CD4-positive, alpha-beta T cell treated with Interleukin-15 for 4 hours (primary cell): ENCODE data around the gene SHC3.

Source experiments
- DNase-seq: peaks from one replicate; pipeline ENCODE4 v3.0.0-alpha.2; 2020; ENCODE audit warnings: low spot score

Gene SHC3

DNA sequence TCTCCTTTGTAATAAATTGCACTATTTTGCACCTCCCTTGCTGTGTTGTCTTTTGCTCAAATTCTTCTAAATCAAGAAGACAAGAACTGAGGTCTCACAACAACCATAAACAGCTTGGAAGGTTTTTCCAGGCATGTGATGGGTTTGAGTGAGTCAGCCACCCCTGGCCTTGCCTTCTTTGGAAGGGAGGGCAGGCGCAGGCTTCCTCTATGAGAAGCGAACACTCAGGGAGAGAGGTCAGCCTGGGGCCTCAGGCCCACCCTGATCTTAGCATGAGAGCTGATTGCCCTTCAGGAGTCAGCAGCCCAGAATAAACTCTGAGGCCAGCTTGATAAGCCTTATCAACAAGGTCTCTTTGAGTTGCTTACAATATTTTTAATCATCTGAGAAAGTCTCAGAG, 155.7 kb downstream of the SHC3 start:
- no peak for DNase-seq

DNA sequence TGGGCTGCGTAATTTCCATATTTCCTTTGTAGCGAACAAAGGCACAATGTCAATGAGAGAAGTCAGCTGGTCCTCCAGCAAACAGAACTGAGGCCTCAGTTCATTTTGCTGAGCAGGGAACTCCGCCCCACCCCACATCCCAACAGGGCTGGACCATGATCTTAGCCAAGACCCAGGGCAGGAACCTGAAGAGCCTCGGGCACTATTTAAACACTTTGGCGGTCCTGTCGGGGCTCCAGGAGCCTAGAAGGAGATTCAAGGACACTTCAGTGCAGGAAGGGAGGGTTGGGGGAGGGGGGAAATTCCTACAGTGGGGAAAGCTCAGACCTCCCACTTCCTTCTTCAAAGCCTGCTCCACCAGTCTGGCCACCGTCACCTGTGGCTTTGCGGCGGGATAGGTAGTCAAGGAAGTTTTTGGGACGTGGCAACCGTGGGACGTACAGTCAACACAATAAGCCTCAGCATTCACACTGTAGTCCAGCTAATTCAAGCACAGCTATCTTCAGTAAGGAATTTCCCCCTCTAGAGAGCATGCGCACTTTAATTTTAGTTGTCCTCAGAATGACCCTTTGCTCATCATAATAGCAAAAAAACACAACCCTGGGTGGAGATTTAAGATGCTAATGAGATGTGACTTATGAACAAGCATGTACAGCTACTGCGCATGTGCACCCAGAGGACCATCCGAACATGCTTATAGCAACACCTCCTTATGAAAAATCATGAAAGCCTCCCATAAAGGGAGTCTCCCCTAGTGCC, 156.4 kb downstream of the SHC3 start:
- no peak for DNase-seq

DNA sequence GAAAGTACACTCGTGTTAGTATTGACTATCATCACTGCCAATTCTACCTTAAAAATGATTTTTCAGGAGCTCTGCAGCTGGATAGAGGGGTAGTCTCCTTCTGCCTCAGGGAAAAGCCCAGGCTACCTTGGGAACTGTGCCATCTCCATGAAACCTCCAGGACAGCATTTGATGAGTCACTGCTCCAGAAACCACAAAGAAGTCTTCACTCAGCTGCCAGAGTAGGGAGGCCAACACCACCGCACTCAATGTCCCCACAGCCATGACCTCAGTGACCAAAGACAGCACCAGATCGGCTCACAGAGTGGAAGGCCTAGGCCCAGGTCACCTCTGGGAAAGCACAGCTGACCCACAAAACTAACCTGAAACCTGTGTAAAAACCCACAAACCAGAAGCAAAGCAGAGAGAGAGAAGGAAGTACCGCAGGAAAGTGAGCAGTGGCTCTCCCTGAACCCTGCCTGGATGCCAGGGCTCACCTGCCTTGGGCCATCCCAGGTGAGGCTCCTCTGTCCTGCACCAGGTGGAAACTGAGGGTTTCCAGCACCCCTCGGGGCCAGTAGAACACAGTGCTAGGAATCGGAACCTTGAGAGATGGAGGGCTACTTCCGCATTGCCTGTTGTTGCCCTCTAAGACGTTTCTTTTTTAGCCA, 157.3 kb downstream of the SHC3 start:
- no peak for DNase-seq

DNA sequence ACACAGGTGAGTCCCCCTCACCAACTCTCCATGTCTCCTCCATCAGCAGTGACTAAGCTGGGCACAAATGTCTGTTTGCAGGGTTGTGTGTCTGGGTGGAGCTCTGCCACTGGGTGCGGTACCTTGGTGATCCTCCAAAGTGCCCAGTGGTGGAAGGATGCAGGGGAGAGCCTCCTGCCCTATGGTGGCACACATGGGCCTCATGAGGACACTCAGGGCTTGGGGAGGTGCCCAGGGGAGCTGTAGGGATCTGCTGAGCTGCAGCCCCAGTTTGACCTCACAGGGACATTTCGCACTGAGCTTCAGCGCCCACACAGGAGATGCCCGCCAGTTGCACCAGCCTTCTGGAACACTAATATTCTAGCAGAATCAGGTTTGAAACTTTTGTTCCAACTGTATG, 157.9 kb downstream of the SHC3 start:
- DNase-seq, result no peak

DNA sequence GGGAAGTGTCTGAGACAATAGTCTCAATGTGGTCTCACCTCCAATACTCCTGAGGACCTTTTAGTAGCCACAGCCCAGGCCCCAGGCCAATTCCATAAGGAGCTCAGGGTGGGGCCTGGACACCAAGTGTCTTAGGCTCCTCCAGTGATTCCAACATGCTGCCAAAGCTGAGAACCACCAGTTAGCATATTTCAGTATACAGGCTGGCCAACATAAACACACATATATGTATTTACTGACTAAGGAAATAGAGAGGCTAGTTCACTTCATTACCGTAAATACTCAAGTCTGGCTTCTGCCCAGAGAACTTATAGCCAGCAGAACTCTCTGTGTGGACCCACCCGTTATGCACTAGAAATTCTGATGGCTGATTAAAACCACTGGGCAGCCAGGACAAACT, 163.3 kb downstream of the SHC3 start:
- no peak for DNase-seq

DNA sequence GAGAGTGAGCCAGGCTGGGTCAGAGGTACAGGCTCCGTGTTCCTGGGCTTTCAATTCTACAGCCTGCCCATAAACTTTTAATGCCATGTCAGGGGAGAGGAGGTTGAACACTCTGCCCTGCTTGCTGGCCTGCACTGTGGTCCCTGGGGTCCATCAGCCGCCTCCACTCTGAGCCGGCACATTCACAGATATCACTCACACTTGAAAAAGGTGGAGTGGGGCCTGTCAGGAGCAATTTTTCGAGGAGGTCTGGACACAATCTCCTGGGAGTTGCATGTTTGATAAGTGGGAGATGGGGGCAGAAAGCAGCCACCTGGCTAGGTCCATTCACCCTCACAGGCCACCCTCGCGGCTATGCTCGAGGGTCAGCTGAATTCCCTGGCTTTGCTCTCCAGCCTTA, 164.5 kb downstream of the SHC3 start:
- no peak for DNase-seq

DNA sequence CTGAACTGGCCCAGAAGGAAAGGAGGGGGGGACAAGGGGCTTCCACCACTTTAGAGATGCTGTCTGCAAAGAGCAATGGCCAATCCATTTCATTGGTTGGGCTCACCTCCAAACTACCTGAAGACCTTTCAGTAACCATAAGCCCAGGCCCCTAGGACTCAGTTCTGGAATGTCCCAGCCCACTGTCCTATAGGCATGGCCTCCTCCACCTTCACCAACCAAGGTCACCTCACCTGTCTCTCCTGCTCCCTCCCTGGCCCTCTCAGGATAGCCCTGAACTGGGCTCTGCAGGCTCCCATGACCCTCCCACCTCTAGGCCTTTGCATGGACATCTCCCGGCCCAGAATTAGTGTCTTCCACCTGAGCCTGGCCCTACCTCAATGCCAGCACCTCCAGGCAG, 165.0 kb downstream of the SHC3 start:
- DNase-seq, result no peak

DNA sequence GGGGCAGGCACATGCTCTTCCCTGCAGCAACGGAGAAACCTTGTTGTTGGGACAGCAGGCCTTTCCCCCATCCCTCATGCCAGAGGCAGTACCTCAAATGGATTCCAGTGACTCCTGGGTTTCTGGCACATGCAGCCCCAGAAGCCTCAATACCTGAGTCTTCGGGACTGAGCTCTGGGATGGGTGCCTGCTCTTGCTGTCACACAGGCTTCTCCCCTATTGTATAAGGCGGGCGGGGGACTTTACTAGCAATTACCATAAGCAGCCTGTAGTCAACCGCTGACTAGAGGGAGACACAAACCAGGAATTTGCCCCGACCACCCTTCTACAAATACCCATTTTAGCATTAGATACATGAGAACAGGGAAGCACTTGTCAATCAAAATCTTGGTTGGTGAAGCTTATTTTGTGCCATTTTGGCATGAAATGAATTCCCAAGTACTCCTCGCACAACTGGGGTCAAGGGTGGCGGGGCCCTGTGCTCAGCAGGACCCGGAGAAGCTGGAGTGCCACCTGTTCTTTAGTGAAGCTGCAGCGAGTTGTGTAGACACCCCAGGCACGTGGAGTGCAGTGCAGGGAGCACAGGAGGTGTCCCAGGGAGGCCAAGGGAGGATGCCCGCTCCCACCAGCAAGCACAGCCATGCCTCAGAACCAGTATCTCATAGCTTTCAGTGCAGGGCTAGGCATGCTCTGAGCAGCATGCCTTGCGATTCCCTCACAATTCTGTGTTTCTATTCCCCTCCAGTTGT, 166.2 kb downstream of the SHC3 start:
- DNase-seq, result no peak

DNA sequence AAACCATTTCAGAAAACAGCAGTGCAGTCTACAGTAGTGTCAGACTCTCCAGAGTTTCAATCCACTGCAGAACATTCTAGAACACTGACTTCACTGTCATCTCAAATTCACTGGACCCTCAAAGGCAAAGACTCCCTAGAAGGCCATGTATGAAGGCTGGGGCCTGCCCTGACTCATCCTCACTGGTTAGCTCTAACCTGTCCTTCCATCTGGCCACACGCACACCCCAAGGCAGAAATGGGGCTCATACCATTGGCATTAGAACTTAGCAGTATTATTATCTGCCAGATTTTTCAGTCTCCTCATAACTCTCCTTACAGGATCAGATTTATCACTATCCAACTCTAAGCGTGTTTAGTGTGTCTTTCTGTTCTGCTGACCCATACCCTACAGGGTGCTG, 166.9 kb downstream of the SHC3 start:
- no peak for DNase-seq

DNA sequence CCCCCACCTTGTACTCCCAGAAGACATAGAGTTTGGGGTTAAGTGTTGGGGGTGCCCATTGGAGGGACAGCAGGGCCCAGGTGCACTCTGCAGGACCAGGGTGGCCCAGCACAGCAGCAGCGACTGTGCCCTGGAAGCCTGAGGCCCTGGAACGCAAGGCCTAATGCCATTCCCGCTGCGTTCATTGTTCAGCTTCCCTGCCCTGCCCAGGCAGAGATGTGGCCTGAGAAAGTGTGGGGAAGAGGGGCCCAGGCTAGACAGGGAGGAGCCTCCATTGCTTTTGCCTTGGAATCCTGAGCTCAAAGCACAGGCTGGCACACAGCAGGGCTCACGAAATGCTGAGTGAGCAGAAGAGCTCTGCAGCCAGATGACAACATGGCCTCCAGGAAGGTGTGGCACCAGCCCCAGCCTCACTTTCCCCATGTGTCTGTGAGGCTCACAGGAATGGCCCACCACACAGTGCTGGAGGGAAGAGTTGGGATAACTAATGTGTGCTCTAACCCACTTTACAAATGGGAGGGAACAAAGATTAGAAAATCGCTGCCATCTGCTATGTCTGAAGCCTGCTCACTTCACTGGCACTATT, 168.0 kb downstream of the SHC3 start:
- DNase-seq, result no peak

DNA sequence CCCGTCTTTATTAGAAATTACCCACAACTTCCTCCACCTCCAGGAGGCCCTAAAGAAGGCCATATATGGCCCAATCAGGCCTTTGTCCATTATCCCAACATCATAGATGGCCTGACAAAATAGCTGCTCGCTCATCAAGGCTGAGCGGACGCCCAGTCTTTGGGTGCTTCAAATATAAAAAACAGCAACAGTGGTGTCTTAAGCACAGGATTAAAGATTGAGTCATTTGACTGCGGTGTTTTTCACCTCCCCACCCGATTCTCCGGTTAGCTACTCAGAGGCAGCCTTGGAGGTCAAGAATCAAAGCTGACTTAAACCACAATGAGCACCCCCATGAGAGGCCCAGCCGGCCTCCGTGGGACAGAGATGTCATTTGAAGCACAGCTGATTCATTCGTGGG, 168.6 kb downstream of the SHC3 start:
- no peak for DNase-seq

DNA sequence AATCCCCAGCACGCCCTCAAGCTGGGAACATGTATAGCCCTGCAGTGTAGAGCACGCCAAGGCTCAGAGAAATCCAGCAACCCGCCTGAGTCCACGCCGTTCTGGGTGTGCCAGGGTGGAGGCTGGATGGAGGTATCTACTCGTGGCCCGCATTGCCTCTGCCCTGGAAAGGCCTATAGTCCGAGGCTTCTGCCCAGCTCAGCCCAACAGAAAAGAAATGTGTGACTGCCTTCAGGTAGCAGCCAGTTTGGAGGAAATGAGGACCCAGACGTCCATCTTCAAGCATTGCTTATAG, 169.1 kb downstream of the SHC3 start:
- no peak for DNase-seq

DNA sequence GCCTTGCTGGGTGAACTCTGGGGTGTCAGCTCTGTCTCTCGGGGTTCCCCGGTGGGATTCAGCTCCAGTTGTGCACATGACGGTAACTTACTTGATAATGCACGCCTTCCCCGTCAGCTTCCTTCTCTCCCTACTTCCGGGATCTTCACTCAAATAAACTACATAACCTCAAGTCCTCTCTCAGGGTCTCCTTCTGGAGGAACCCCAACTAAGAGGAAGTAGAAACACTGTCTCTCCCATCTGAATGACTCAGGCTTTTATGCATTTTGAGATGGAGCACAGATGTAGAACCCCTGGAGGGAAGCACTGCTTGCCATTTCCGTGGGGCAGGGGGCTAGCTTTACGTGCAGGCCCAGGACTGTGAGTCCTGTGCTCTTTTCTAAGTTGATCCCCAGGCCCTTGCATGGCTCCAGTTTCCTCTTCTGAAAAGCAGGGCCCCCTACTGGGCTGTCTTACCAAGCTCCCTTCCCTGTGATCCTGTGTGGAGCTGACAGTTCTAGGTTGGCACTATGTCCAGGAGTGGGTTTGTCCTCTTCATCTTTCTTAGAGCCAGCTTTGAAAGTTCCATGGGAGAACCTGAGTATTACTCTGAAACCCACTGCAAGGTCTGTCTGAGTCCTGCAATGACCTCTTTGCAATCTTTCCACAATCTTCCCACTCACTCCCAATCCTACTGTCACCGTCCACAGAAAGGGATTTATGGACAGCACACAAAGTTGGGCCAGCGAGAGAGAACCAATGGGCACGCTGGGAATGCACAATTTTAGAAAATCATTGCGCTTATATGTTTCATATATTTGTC, 169.7 kb downstream of the SHC3 start:
- DNase-seq, result no peak

DNA sequence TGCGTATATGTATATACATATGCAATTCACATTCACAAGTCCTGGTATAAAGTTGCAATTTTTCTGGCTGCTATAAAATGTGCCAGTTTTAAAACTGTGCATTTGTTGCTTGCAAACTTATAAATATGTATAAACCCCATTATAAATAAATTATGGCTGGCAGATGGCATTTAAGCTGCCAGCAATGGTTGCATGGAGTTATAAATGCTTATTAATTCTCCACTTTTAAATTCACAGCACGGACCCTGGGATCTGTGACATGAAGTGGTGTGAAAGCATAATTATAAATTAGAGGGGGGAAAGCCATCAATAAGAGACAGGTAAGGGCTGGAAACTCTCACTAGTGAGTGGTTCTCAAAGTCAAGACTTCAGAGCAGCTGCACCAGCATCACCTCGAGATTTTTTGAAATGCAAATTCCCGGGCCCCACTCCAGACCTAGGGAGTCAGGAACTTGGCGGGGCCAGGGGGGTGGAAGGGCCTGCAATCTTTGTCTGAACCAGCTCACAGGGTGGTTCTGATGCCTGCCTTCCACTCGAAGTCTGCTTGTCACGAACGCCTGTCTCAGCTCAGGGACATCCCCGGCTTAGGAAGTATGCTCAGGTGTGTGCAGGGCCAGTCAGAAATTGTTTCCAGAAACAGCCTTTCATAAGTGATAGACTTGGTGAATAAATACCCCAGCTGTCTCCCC, 170.4 kb downstream of the SHC3 start:
- DNase-seq, result no peak

DNA sequence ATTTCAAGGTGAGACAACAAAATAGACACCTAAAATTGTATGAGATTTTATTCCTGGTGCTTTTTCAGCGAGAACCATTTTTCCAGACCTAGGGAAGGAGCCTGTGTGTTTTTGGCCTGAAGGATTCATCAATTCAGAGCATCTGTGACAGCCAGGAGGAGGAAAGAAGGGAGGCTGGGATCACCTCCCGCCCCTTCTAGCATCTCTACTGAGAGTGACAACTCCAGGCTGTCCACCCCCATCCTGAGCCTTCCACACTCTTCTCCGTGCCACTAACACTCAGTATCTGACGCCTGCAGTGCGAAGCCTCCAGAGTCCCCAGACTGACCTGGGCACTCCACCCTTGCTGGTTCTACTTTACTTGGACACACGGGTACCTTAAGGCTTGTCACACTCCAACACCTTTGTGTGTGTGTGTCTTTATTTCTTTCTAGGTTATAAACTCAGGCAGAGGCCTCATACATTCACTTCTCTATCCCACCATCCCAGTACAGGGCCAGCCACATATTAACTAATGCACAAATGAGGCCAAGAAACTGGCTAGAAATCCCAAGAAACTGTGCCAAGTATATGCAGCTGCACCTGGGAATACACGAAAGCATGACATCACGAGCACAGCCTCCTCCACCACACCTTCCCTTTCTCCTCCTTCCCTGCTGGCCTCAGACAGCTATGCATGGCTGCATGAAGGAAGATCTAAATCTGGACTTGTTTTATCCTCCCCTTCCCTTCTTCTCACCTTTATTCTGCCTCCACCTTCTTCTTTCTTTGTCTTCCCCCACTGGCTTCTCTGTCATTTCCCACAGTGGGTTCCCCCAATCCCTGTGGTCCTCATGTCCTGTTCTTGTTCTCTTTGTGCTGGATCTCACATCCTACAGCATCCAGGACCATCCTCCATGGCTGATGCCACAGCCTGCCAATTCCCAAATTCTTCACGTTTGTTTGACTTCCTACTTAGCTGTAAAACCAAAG, 171.3 kb downstream of the SHC3 start:
- no peak for DNase-seq

DNA sequence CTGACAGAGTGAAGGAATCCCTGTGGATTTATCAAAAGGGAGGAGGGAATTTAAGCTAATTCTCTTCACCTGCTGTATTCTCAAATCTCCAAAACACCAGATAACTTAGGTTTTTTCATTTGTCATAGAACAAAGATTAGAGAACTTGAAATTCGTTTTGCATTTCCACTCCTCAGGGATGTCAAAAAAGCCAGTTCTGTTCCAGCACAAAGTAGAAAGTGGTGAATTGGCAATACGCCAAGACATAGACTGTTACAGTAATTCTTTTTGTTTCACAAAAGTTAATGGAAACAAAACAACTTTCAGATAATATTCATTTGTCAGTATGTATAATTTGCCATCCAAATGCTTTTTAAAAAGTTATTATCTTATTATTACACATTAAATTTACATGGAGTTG, 172.4 kb downstream of the SHC3 start:
- DNase-seq, result no peak

DNA sequence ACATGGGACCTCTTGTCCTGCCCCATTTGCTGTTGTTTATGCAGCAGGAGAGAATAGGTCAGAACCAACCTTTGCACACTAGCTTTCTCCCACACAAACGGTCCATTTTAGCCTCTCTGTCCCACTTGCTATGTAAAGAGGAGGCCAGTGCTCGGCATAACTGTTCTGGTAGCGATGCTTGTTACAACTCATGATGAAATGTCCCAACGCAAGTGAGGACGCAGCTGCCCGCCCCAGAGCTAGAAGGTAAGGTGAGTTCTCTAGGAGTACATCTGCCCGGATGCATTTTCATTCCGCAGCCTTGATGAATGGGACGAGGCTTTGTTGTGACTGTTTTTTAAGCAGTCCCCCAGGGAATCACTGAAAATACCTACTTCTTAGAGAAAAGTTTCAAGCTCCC, 173.3 kb downstream of the SHC3 start:
- no peak for DNase-seq

DNA sequence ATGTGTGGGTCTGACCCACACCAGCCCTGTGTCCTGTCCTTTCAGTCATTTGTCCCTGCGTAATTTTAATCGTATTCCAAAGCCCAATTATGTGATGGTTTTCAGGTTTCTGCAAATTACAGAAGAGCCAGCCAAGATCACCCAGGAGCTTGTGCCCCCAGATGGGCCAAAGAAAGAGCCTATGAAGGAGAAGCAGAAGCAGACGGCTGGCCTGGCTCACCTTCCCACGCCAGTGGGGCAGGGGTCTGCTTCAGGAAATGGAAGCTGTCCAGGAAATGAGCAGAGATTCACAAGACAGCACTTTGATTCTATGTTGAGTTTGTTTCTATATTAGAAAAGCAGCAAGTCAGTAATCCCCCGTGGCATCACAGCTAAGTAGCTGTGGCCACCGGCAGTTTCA, 175.6 kb downstream of the SHC3 start:
- DNase-seq, result no peak

DNA sequence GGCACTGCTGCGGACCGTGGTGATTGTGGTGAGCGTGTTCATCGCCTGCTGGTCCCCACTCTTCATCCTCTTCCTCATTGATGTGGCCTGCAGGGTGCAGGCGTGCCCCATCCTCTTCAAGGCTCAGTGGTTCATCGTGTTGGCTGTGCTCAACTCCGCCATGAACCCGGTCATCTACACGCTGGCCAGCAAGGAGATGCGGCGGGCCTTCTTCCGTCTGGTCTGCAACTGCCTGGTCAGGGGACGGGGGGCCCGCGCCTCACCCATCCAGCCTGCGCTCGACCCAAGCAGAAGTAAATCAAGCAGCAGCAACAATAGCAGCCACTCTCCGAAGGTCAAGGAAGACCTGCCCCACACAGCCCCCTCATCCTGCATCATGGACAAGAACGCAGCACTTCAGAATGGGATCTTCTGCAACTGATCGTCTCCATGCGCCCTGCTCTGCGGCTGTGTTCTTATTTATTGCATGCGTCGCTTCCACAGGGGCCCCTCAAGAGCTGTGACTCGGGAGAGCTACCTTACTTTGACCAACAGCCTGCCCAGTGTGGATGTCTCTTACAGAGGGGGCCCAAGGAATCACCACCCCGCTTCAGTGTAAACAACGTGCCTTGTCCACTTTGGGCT, 176.6 kb downstream of the SHC3 start:
- DNase-seq, result no peak
